Aortic smooth muscle cell (primary cell): ENCODE results near the gene SRCAP. TPM values are rescaled to one million over a fixed set of nuclear protein-coding genes. Genes with fewer than 3 reads are reported as not detected.

Experiments
- total RNA-seq: library from RNA; depleted of rRNA; stranded (reverse); fragments of >200 nt; gene quantifications from 2 replicates; pipeline ENCODE4 v1.2.3, GENCODE V29; 2014

The SRCAP gene
- total RNA-seq: 20.9 and 24.3 TPM in 2 replicates

DNA sequence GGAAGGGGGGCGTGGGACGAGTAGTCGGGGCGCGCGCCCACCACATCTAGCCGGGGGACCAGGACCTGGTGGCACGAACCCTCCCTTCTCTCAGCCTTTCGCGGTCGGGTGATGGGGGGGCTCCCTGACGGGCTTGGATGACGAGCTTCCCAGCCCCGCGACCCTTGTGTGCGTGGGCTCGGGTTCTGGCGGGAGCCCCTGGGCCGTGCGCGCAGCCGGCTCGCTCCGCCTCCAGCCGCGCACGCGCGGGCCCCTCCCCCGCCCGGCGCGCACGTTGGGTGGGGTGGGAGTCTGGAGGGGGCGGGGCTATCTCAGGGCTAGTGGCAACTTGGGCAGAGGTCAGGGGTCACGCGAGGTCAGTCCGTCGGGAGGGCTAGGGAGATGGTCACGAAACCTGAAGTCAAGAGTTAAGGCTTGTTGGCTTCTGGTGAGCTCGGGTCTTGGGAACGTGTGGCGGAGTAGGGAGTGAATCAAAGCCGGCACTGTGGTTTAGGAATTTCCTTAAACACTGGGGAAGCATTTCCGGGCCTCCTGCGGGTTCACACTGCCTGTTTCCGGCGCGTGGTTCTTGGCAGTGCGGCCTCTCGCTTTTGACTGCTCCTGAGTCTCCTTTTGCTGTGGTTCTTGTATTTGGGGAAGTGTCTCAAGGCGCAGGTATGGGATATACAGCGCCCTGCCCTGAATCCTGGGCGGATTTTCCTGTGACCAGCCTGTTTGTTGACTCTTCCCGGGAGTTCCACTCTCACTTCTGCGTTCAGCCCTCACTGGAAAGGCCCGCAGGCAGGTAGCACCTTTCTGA is at the start of gene SRCAP:
SRCAP (plus strand) TSS at position 356 of the 799 bp plus-strand sequence. CDS start 1,654 bp downstream, outside the sequence.

GRCh38 chr16:30650369-30651123 is 48.4 kb upstream of the SRCAP start, which contains the start of gene PRR14:
PRR14 (plus strand) TSS chr16:30650960; CDS start chr16:30651646, 686 bp downstream.

DNA sequence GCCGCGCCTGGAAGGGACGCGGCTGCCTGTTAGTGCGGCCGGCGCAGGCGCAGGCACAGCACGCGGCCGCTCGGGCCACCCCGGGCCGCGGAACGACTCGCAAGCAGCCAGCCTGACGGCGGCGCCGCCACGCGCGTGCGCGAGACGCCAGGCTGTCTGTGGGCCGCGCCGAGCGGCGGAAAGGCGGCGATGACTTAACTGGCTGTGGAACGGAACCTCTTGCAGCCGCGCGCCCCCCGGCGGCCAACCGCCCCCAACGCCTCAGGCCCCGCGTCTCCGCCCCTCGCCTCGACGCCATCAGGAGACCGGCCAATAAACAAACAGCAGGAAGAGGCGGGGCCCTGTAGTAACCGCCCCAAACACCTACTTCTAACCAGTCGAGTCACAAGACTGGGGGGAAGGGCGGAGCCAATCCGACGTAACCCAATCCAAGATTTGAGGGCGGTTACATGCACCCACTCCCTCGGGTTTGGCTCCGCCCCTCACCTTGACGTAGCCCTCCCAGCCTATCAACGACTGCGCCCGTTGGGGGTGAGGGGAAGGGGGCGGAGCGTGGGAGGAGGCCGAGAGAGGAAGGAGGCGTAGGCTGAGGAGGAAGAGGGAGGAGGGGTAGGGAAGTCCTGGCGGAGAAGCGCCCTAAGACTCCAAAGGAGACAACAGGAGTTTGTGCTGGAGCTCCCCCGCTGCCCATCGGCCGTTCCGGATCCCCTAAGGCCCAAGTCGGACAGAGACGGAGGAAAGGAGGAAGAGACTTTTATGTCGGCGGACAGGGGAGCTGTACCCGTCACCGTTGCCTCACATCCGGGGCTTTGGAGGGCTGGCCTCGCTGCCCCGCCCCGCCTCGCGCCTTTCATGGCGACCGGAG is 40.9 kb upstream of the SRCAP start, which contains the start of gene FBRS:
FBRS (plus strand) TSS at position 566 of the 865 bp plus-strand sequence. CDS start 1,088 bp downstream, outside the sequence.

DNA sequence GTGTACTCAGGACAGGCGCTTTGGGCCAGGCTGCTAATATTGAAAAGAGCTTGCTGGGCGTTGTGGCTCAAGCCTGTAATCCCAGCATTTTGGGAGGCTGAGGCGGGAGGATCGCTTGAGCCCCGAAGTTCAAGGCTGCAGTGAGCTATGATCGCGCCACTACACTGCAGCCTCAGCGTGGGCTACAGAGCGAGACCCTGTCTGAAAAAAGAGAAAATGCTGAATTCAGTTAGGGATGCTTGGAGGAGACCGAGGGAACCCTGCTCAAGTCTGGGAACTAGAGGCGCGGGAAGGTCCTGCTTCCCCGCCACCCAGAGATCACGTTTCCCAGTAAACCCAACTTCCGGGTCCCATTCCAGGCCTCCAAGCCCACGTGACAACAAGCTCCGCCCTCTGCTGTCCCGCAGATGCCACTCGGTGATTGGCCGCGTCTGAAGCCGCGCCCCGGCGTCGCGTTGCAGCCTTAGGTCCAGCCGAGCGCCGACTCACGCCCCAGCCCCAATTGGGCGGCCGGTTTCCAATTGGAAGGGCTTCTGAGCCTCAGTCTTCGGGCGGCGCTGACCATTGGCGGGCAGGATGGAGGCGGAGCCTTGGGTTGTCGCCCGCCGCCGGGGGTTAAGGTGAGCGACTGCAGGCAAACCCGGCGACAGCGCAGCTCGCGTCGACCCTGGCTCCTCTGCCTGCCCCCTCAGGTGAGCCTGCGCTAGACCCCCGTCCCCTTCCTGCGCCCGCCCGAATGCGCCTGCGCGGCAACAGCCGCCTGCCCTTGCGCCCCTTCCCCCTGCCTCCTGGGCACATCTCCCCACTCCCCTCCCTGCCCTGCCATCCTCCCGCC is 49.0 kb downstream of the SRCAP start, which contains the start of gene PHKG2:
PHKG2 (plus strand) TSS at position 627 of the 835 bp plus-strand sequence. CDS start 396 bp downstream, outside the sequence.

GRCh38 chr16:30761928-30762902 is 63.2 kb downstream of the SRCAP start, which contains the start of the genes CFAP119 and RNF40:
CFAP119 (minus strand) TSS chr16:30762062; CDS start chr16:30761748, 314 bp downstream.
RNF40 (plus strand) TSS chr16:30762322; CDS start chr16:30762546, 224 bp downstream.

GRCh38 chr16:30786936-30787612 is 88.1 kb downstream of the SRCAP start, which contains the start of gene ZNF629:
ZNF629 (minus strand) TSS chr16:30787205; CDS start chr16:30784482, 2,723 bp downstream.

Other genes starting within 250 kb of the SRCAP start
- under 0.01 TPM in 2 replicates for gene ITGAL, start 226.4 kb upstream of the SRCAP start, total RNA-seq
- 11.9 and 12.0 TPM in 2 replicates for gene ZNF768, start 172.6 kb upstream of the SRCAP start, total RNA-seq
- 8.0 and 9.1 TPM in 2 replicates for gene ZNF747, start 164.3 kb upstream of the SRCAP start, total RNA-seq
- 2.8 and 3.0 TPM in 2 replicates for gene ZNF764, start 140.8 kb upstream of the SRCAP start, total RNA-seq
- gene ZNF688, start 127.5 kb upstream of the SRCAP start, total RNA-seq: 10.4 and 17.3 TPM in 2 replicates
- 5.9 and 7.2 TPM in 2 replicates for gene ZNF785, start 113.5 kb upstream of the SRCAP start, total RNA-seq
- 4.0 and 4.2 TPM in 2 replicates for gene ZNF689, start 88.8 kb upstream of the SRCAP start, total RNA-seq
- gene PRR14, start 48.2 kb upstream of the SRCAP start, total RNA-seq: 6.2 and 6.8 TPM in 2 replicates
- 18.0 and 19.3 TPM in 2 replicates for gene FBRS, start 40.7 kb upstream of the SRCAP start, total RNA-seq
- gene PHKG2, start 49.3 kb downstream of the SRCAP start, total RNA-seq: 14.5 and 16.9 TPM in 2 replicates
- 2.7 and 2.9 TPM in 2 replicates for gene CFAP119, start 62.9 kb downstream of the SRCAP start, total RNA-seq
- 62.4 and 68.3 TPM in 2 replicates for gene RNF40, start 63.2 kb downstream of the SRCAP start, total RNA-seq
- 8.6 and 8.7 TPM in 2 replicates for gene ZNF629, start 88.0 kb downstream of the SRCAP start, total RNA-seq
- 44.0 and 51.7 TPM in 2 replicates for gene BCL7C, start 194.9 kb downstream of the SRCAP start, total RNA-seq
- gene CTF1, start 197.4 kb downstream of the SRCAP start, total RNA-seq: 0.81 and 0.92 TPM in 2 replicates
- gene FBXL19, start 224.4 kb downstream of the SRCAP start, total RNA-seq: 12.9 and 13.2 TPM in 2 replicates
- 31.3 and 38.6 TPM in 2 replicates for gene ORAI3, start 249.9 kb downstream of the SRCAP start, total RNA-seq